Measurements from ENCODE around the gene PRDM4.

PRDM4 gene

GRCh38 chr12:107736914-107737313, 24.0 kb downstream of the PRDM4 start:
- no peak for TF ChIP-seq ZXDB (tag by site-specific recombination; IDR thresholded peaks at IDR 0.05)
- TF ChIP-seq BCL11A (tag by site-specific recombination; IDR thresholded peaks at IDR 0.05; ENCODE audit: low read depth): no peak
- TF ChIP-seq ZNF747 (tag by site-specific recombination; IDR thresholded peaks at IDR 0.05): no peak
- no peak for TF ChIP-seq MEIS1 (CRISPR knock-in tag; IDR thresholded peaks at IDR 0.05; ENCODE audit: borderline replicate concordance)
- TF ChIP-seq ZFP69B (tag by site-specific recombination; IDR thresholded peaks at IDR 0.05): no peak
- TF ChIP-seq ZNF501 (tag by site-specific recombination; IDR thresholded peaks at IDR 0.05): no peak
- TF ChIP-seq ZSCAN18 (tag by site-specific recombination; IDR thresholded peaks at IDR 0.05): no peak
- no peak for TF ChIP-seq ZNF341 (tag by site-specific recombination; IDR thresholded peaks at IDR 0.05; ENCODE audit: low read depth)
- TF ChIP-seq ZNF140 (tag by site-specific recombination; IDR thresholded peaks at IDR 0.05): no peak
- Histone ChIP-seq H3K4me1 (ENCODE audit: control insufficient read depth, insufficient read depth, low read length) (no peaks in the 10 kb centered on the region), H3K27ac (ENCODE audit: extremely low read depth, low read depth, low read length) (no peak overlapping the region), H3K4me3 (ENCODE audit: low read depth, low read length) (no peak overlapping the region), H3K36me3 (ENCODE audit: control insufficient read depth in 2 of 2, insufficient read depth in 1 of 2, low read length in 2 of 2) (peaks cover 66 to 95% of the 10 kb centered on the region in 2 experiments), H3K9me3 (ENCODE audit: control insufficient read depth, insufficient read depth, low read depth, low read length) (no peaks in the 10 kb centered on the region)
- ChIA-PET CTCF (interaction anchor here (1.6 kb wide), 1 partner anchor 61 kb away, joined by 6 read pairs; no protein-coding TSS in a partner anchor), POLR2A (no interaction called here)

- TF ChIP-seq ZNF121 (tag by site-specific recombination; IDR thresholded peaks at IDR 0.05) (no peak), ZNF639 (tag by site-specific recombination; IDR thresholded peaks at IDR 0.05) (no peak), ZNF544 (tag by site-specific recombination; IDR thresholded peaks at IDR 0.05) (no peak), ZNF394 (tag by site-specific recombination; IDR thresholded peaks at IDR 0.05; ENCODE audit: borderline replicate concordance) (no peak), ZNF223 (tag by site-specific recombination; IDR thresholded peaks at IDR 0.05) (no peak), ZNF791 (tag by site-specific recombination; IDR thresholded peaks at IDR 0.05) (no peak)
- no peak overlapping the region for H3K4me3 ChIP-seq (ENCODE audit: low read depth, low read length)
- no peaks in the 10 kb centered on the region for H3K9me3 ChIP-seq (ENCODE audit: control insufficient read depth, insufficient read depth, low read depth, low read length)
- CTCF ChIA-PET: no interaction called here
- peaks cover 56 to 84% of the 10 kb centered on the region in 2 experiments for H3K36me3 ChIP-seq (ENCODE audit: control insufficient read depth in 2 of 2, insufficient read depth in 1 of 2, low read length in 2 of 2)
- H3K27ac ChIP-seq (ENCODE audit: extremely low read depth, low read depth, low read length): no peak overlapping the region
- POLR2A ChIA-PET: interaction anchor here (0.6 kb wide), 1 partner anchor 18 kb away, joined by 3 read pairs; no protein-coding TSS in a partner anchor
- no peaks in the 10 kb centered on the region for H3K4me1 ChIP-seq (ENCODE audit: control insufficient read depth, insufficient read depth, low read length)
Observed at GRCh38 chr12:107735763-107736162, 25.2 kb downstream of the PRDM4 start.

- H3K36me3 ChIP-seq (ENCODE audit: control insufficient read depth in 2 of 2, insufficient read depth in 1 of 2, low read length in 2 of 2): peaks cover 41 to 68% of the 10 kb centered on the region in 2 experiments
- no peaks in the 10 kb centered on the region for H3K4me1 ChIP-seq (ENCODE audit: control insufficient read depth, insufficient read depth, low read length)
- H3K27ac ChIP-seq (ENCODE audit: extremely low read depth, low read depth, low read length): no peak overlapping the region
- CTCF ChIA-PET: no interaction called here
- H3K4me3 ChIP-seq (ENCODE audit: low read depth, low read length): no peak overlapping the region
- TF ChIP-seq ZNF639 (tag by site-specific recombination; IDR thresholded peaks at IDR 0.05) (no peak), ZNF362 (tag by site-specific recombination; IDR thresholded peaks at IDR 0.05) (no peak), ZNF513 (tag by site-specific recombination; IDR thresholded peaks at IDR 0.05) (peak; percentile 69), ZNF16 (tag by site-specific recombination; IDR thresholded peaks at IDR 0.05; ENCODE audit: low read depth) (no peak), PRDM6 (tag by site-specific recombination; IDR thresholded peaks at IDR 0.05) (no peak), ZNF677 (tag by site-specific recombination; IDR thresholded peaks at IDR 0.05) (no peak), ZNF274 (IDR thresholded peaks at IDR 0.05; ENCODE audit: low read length) (no peak), ZNF274 (tag by site-specific recombination; IDR thresholded peaks at IDR 0.05; ENCODE audit: borderline replicate concordance) (no peak)
- POLR2A ChIA-PET: no interaction called here
- H3K9me3 ChIP-seq (ENCODE audit: control insufficient read depth, insufficient read depth, low read depth, low read length): no peaks in the 10 kb centered on the region
Observed at GRCh38 chr12:107734139-107734538, 26.8 kb downstream of the PRDM4 start.

All from HEK293 (cell line).